ENCODE results near the gene GRK1.
"Not testable (repeated sequence)": the region's sequence is repeated elsewhere in the genome, so short reads cannot be mapped to it uniquely, and the experiment has no call there.

The GRK1 gene

GRCh38 chr13:113665597-113666328, 1.3 kb upstream of the GRK1 start:
- DNase-seq (ENCODE audit: low spot score): no peak

GRCh38 chr13:113666329-113666670, 719 bp upstream of the GRK1 start:
- no peak for DNase-seq (ENCODE audit: low spot score)

GRCh38 chr13:113667771-113668490, 912 bp downstream of the GRK1 start:
- DNase-seq (ENCODE audit: low spot score): no peak

GRCh38 chr13:113668491-113668971, 1.5 kb downstream of the GRK1 start:
- no peak for DNase-seq (ENCODE audit: low spot score)

- no peak for DNase-seq (ENCODE audit: low spot score)
Observed at GRCh38 chr13:113669231-113669754, 2.3 kb downstream of the GRK1 start.

- DNase-seq (ENCODE audit: low spot score): no peak
Observed at GRCh38 chr13:113669755-113670341, 2.8 kb downstream of the GRK1 start.

GRCh38 chr13:113670541-113670940, 3.5 kb downstream of the GRK1 start:
- no peak for DNase-seq (ENCODE audit: low spot score)

GRCh38 chr13:113671066-113672001, 4.3 kb downstream of the GRK1 start:
- DNase-seq (ENCODE audit: low spot score): no peak

- DNase-seq (ENCODE audit: low spot score): no peak
Observed at GRCh38 chr13:113672002-113672651, 5.1 kb downstream of the GRK1 start.

- no peak for DNase-seq (ENCODE audit: low spot score)
Observed at GRCh38 chr13:113722921-113723320, 55.9 kb downstream of the GRK1 start.

GRCh38 chr13:113723410-113724015, 56.5 kb downstream of the GRK1 start:
- no peak for DNase-seq (ENCODE audit: low spot score)

GRCh38 chr13:113724016-113724758, 57.2 kb downstream of the GRK1 start:
- no peak for DNase-seq (ENCODE audit: low spot score)

GRCh38 chr13:113724780-113725315, 57.8 kb downstream of the GRK1 start:
- peak; percentile 73 for DNase-seq (ENCODE audit: low spot score)

- DNase-seq (ENCODE audit: low spot score): not testable (repeated sequence)
Observed at GRCh38 chr13:113725329-113726105, 58.5 kb downstream of the GRK1 start.

GRCh38 chr13:113726106-113726821, 59.2 kb downstream of the GRK1 start:
- DNase-seq (ENCODE audit: low spot score): not testable (repeated sequence)

GRCh38 chr13:113726961-113727411, 60.0 kb downstream of the GRK1 start:
- no peak for DNase-seq (ENCODE audit: low spot score)

GRCh38 chr13:113728571-113729054, 61.6 kb downstream of the GRK1 start:
- no peak for DNase-seq (ENCODE audit: low spot score)

Measured in germinal center (tissue), 1 donor.